ENCODE results near the gene ATP6V0D1. TPM values are rescaled to one million over a fixed set of nuclear protein-coding genes. Genes with fewer than 3 reads are reported as not detected.
A peak's percentile ranks its signal among the peaks of the same experiment; 100 is the strongest.

ATP6V0D1 gene
- total and polyA plus RNA-seq, 10 donors = 37.3 to 133 (median 105) TPM

GRCh38 chr16:67528870-67529581 lies 48.1 kb upstream of the ATP6V0D1 start:
- intact Hi-C loops (cut with DNase I; ENCODE audit: low total_unique reads) = loop anchor here (10.0 kb wide), 1 partner anchor 276 kb away; the partner anchor contains the start of genes RANBP10 and TSNAXIP1
- Histone ChIP-seq H3K27me3 (replicated peaks in 1 of 7) (peaks cover 0 to 16% (median 0%) of the 10 kb centered on the region in 7 donors), H3K4me3 (peak overlapping the region; percentile 70 to 94 (median 79)), H3K27ac (peak overlapping the region; percentile 77 to 95 (median 88)), H3K36me3 (no peaks in the 10 kb centered on the region), H3K4me1 (peaks cover 33 to 82% (median 55%) of the 10 kb centered on the region in 6 donors), H3K9me3 (no peaks in the 10 kb centered on the region)
- TF ChIP-seq, protein P1, sequence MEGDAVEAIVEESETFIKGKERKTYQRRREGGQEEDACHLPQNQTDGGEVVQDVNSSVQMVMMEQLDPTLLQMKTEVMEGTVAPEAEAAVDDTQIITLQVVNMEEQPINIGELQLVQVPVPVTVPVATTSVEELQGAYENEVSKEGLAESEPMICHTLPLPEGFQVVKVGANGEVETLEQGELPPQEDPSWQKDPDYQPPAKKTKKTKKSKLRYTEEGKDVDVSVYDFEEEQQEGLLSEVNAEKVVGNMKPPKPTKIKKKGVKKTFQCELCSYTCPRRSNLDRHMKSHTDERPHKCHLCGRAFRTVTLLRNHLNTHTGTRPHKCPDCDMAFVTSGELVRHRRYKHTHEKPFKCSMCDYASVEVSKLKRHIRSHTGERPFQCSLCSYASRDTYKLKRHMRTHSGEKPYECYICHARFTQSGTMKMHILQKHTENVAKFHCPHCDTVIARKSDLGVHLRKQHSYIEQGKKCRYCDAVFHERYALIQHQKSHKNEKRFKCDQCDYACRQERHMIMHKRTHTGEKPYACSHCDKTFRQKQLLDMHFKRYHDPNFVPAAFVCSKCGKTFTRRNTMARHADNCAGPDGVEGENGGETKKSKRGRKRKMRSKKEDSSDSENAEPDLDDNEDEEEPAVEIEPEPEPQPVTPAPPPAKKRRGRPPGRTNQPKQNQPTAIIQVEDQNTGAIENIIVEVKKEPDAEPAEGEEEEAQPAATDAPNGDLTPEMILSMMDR (IDR thresholded peaks at IDR 0.05 in 8 of 11, conservative IDR thresholded peaks at IDR 0.05 in 3 of 11) = no peak
- TF ChIP-seq POLR2A (IDR thresholded peaks at IDR 0.05) (peak in 1 of 3 donors; percentile 54), POLR2AphosphoS5 (IDR thresholded peaks at IDR 0.05) (peak; percentile 5 to 73 (median 59))
- WGBS, 5 donors = 1 to 4% (median 2%) methylated on average over 29 to 65 of the region's 65 CpGs
- peak; percentile 90 for DNase-seq

DNA sequence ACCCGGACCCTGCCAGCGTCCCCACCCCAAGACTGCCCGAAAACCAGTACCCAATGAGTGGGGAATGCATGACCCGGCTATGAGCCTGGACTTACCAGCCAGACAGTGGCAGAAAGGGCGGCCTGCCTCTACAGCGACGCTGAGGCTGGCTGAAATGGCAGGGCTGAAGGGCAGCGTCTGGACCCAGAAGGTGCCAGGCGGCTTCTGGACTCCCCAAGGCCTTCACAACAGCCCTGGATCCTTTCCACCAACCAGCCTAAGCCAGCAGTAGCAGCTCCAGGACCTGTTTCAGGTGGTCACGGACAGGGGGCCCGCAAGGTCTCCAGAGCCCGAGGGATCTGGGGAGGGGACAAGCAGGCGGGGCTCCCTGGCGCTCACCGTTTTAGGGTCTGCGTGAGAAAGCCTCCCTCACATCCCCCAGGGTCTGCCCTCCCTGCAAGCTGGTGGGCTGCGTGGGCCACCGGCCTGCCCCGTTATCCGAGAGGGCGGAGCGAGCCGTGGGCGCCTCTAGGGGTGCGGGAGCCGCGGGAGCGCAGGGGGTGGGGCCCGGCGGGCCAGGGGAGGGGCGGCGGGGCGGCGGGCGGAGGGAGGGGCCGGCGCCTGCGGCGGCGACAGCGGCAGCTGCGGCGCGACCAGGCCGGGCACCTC lies 47.4 kb upstream of the ATP6V0D1 start, which contains the start of gene RIPOR1:
Gene RIPOR1, plus strand, starts transcription at position 608 of the 648 bp plus-strand sequence. CDS start 9,618 bp downstream, outside the sequence.
- Histone ChIP-seq H3K9me3 (no peaks in the 10 kb centered on the region), H3K36me3 (no peaks in the 10 kb centered on the region), H3K4me3 (peak within 1 kb of the TSS; percentile 70 to 94 (median 79)), H3K27ac (peak within 1 kb of the TSS; percentile 77 to 95 (median 88)), H3K27me3 (replicated peaks in 1 of 7) (peaks cover 0 to 16% (median 0%) of the 10 kb centered on the region in 7 donors), H3K4me1 (peaks cover 29 to 75% (median 49%) of the 10 kb centered on the region in 6 donors)
- TF ChIP-seq, protein P1 (IDR thresholded peaks at IDR 0.05 in 8 of 11, conservative IDR thresholded peaks at IDR 0.05 in 3 of 11) = no peak
- TF ChIP-seq POLR2A (IDR thresholded peaks at IDR 0.05) (no peak), POLR2AphosphoS5 (IDR thresholded peaks at IDR 0.05) (no peak)
- WGBS, 5 donors = 20 to 66% (median 28%) methylated on average over 12 to 45 of the region's 45 CpGs
- intact Hi-C loops (cut with DNase I; ENCODE audit: low total_unique reads) = loop anchor here (10.0 kb wide), 1 partner anchor 276 kb away; the partner anchor contains the start of genes RANBP10 and TSNAXIP1
- peak; percentile 92 for DNase-seq

- H3K27ac ChIP-seq = no peak overlapping the region
- intact Hi-C loops (cut with DNase I; ENCODE audit: low total_unique reads) = loop anchor here (10.0 kb wide), 1 partner anchor 279 kb away; the partner anchor contains the start of genes RANBP10 and TSNAXIP1
- no peak overlapping the region for H3K4me3 ChIP-seq
- DNase-seq = no peak
- TF ChIP-seq POLR2A (IDR thresholded peaks at IDR 0.05) (no peak), POLR2AphosphoS5 (IDR thresholded peaks at IDR 0.05) (no peak)
- TF ChIP-seq, protein P1 (IDR thresholded peaks at IDR 0.05 in 8 of 11, conservative IDR thresholded peaks at IDR 0.05 in 3 of 11) = no peak
- no peaks in the 10 kb centered on the region for H3K9me3 ChIP-seq
- 85 to 95% (median 93%) methylated on average over 3 of the region's 3 CpGs for WGBS, 5 donors
- H3K4me1 ChIP-seq = peaks cover 13 to 69% (median 37%) of the 10 kb centered on the region in 6 donors
- peaks cover 0 to 16% (median 0%) of the 10 kb centered on the region in 7 donors for H3K27me3 ChIP-seq (replicated peaks in 1 of 7)
- no peaks in the 10 kb centered on the region for H3K36me3 ChIP-seq
Measured at GRCh38 chr16:67526149-67526791, 45.3 kb upstream of the ATP6V0D1 start.
